NOMO-1 treated with DMSO at 0.1 percent for 48 hours (cell line): Measurements from ENCODE around the gene ZFPM1.

ENCODE experiments used
- DNase-seq: peaks from one replicate; lab custom pipeline; 2025; ENCODE audit not compliant: unreplicated experiment; lab: John Stamatoyannopoulos, UW

The ZFPM1 gene

DNA sequence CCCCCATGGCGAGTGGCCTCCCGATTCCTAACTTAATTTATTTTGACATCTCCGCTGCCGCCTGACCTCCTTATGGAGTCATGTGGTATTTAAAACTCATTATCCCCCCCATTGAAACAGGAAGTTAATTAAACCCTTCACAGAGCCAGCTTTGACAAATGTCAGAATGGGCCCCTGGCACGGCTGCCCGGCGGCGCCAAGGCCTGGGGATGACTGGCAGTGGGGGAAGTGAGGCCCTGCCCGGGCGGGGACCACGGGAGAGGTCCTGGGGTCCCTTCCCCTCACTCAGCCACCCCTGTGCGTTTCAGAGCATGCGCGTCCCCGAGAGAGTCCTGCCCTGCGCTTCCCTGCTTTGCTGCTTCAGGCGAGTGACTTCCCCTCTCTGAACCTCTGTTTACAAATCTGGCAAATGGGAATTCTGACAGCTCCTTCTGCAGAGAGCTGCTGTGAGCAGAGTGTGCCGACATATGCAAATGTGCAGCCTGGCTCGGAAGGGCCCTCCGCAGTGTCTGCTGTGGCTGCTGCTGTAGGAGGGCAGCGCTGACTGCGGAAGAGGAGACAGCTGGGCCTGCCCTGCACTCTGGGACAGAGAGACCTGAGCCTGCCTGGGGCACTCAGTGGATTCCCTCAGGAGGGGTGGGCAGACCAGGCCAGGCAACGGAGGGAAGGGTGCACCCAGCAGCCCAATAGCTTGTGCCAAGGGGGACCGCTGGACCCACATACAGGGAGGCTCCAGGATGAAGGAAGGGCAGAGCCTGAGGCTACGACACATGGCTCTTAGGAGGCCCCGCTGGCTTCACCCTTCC lies 4.4 kb upstream of the ZFPM1 start:
- DNase-seq, result peak; percentile 92

GRCh38 chr16:88449267-88449561 lies 3.9 kb upstream of the ZFPM1 start:
- no peak for DNase-seq

DNA sequence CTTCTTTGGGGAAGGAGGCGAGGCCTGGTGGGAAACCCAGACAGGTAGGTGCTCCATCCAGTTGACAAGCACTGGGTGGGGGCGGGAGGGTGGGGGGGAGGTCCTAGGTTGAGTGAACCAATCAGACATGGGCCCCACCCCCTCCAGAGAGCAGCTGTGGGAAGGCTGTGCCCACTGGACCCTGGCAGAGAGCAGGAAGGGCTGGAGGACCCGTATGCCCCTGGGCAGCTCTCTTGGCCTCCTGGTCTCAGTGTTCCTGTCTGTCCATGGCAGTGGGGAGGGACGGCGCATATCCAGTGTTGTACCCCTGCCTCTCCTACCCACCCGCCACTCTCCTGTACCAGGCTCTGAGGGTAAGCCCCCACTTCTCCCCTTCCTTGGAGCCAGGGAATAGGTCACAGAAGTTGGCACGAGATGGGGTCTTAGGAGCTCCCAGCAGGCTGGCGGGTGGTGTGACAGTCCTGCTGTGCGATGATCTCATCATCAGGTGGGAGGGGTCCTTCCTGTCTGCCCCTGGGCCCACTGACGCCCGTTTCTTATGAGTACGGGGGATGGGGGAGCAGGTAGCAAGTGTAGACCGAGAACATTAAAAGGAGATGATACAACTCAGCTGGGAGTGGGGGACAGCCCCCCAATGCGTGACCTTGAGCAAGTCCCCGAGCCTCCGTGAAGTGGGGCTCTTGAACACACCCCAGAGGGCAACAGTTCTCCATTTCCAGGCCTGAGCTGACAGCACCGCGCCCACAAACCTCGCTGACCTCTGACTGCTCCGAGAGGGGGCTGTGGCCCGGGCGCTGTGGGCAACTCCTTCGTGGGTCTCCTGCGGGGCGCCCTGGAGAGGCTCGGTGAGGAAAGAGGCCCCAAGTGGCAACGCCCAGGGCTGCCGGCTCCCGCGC lies 1.2 kb upstream of the ZFPM1 start:
- DNase-seq, result peak; percentile 43

GRCh38 chr16:88452482-88453216 lies 431 bp upstream of the ZFPM1 start:
- DNase-seq, result peak; percentile 91

GRCh38 chr16:88453611-88454522 lies 787 bp downstream of the ZFPM1 start:
- no peak for DNase-seq

DNA sequence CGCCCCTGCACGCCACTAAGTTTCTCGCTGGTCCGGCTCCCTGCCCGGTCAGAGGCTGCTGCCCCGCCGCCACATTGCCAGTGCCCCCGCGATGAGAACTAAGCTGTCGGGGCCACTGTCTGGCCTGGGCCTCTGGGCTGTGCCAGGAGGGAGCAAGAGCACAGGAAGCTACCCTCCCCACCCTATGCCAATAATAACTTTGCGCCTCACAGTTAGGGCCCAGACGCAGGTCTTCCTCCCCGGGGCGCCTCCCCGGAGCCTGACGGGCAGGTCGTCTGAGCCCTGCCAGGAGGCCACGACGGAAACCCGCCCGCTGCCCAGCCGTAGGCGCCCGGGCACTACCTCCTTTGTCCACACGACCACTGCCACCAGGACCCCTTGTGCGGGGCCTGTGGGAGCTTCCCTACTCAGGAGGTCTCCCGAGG lies 1.5 kb downstream of the ZFPM1 start:
- no peak for DNase-seq

GRCh38 chr16:88455610-88456355 lies 2.7 kb downstream of the ZFPM1 start:
- no peak for DNase-seq

- no peak for DNase-seq
Observed at GRCh38 chr16:88456356-88457292, 3.5 kb downstream of the ZFPM1 start.

- no peak for DNase-seq
Observed at GRCh38 chr16:88458039-88458772, 5.1 kb downstream of the ZFPM1 start.

DNA sequence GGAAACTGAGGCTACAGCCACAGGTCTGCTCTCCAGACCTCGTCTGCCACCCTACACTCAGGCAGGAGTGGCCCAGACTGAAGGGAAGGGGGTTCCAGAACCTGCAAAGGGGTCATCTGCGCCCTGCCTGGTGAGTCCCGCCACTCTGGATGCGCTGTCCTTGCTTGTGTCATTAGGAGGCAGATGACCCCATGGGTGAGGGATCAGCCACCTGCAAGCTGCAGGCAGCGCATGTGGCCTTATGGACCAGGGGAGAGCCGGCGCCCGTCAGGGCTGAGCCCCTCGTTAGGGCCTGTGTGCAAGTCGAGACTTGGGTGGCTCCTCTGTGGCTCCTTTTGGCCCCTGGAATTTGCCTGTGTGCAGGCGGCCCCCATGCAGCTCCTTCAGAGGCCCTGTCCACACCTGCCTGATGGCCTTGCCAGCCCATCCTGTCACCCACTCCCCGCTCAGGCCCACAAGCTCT lies 5.7 kb downstream of the ZFPM1 start:
- DNase-seq, result no peak

DNA sequence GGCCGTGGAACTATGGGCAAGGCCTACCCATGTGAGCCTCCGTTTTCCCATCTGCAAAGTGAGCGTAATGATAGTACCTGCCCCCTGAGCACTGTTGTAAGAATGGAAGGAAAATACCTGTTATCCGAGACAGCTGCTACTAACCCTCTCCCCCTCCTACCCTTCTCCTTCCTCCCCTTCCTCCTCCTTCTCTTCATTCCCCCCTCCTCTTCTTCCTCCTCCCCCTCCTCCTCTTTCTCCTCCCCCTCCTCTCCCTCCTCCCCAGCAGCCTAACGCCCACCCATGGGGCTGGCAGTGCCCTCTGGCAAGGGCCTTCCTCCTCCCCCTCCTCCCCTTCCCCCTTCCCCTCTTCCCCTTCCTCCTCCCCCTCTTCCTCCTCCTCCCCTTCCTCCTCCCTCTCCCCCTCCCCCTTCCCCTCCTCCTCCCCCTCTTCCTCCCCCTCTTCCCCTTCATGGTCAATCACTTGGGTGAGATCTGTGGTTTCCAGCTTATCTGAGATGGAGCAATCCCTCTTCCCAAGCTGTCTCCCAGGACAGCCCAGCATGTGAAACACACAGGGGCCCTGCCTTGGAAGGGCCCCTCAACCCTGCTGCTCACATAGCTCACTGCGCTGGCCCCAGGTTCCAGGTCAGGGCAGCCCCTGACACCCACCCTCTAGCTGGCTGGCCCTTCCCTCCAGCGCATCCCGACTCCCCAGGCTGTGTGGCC lies 6.4 kb downstream of the ZFPM1 start:
- DNase-seq, result no peak

DNA sequence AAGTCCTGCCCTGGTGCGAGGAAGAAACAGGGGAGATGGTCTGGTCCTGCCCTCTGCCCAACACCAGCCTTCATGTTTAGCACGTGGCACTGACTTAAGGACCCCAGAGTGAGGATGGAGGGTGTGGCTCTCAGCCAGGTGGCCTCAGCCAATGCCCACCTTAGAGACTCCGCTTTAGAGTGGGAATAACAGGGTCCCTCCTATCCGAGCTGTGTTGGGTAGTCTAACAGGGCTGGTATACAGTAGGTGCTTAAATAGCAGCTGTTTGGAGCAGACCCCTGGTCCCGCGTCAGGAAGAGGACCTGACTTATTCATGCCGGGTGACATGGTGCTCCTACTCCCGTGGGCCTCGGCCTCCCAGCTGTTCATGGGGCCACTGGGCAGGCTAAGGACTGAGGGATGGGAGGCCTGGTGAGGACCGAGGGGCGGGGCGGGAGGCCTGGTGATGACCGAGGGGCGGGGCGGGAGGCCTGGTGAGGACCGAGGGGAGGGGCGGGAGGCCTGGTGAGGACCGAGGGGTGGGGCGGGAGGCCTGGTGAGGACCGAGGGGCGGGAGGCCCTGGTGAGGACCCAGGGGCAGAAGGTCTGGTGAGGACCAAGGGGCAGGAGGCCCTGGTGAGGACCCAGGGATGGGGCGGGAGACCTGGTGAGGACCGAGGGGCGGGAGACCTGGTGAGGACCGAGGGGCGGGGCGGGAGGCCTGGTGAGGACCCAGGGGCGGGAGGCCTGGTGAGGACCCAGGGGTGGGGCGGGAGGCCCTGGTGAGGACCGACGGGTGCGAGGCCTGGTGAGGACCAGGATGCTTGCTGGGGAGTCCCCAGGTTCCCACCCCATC lies 7.6 kb downstream of the ZFPM1 start:
- DNase-seq, result no peak

DNA sequence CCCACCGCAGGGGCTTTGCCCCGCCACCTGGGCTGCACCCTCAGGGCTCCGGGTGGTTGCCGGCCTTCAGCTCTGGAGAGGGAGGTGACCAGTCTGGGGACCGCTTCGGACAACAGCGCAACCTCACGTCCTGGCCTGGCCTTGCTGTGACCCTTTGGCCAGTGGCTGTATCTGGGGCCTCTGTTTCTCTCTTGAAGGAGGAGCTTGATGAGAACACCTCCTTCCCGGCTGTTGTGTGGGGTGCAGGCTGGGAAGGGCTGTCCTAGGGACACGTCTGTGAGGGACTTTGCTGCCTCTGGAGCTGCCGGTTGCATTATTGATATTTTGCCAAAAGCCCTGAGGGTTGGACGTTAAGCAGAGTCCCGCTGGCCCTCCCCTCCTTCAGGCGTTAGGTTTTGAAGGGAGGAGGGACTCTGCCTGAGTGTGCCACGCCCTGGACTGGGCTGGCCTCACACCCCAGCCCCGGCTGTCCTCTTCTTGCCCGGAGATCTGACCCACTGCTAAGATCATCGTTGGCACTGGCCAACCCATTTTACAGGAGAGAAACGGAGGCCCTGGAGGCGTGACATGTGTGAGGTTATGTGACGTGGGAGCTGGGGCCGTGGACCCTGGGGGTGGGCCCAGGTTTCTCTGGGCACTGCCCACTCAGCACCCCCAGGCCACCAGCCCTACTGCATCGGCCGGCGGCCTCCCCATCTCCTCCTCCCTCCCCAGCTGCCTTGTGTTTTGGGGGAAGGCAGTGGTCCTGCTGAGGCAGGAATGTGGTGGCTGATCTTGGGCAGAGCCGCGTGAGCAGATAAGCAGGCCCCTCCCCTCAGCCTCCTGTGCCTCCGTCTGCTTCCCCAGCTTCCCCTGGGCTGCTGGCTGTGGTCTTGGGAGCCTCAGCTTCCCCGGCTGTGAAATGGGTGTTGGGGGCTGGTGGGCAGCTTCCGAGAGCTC lies 8.5 kb downstream of the ZFPM1 start:
- DNase-seq, result no peak

GRCh38 chr16:88462396-88462795 lies 9.3 kb downstream of the ZFPM1 start:
- no peak for DNase-seq

GRCh38 chr16:88463411-88463810 lies 10.3 kb downstream of the ZFPM1 start:
- DNase-seq, result no peak
